GM21390 (cell line): ENCODE data around the gene TXNDC11.
"Not testable (repeated sequence)": the region's sequence is repeated elsewhere in the genome, so short reads cannot be mapped to it uniquely, and the experiment has no call there.

Source experiments
- ATAC-seq: cut with Tn5 transposase; IDR thresholded peaks from one replicate; pipeline ENCODE4 v1.9.1; 2021; ENCODE audit not compliant: unreplicated experiment

TXNDC11 gene

GRCh38 chr16:11742536-11743307, at the start of gene TXNDC11:
TXNDC11 (minus strand) TSS chr16:11742857; CDS start chr16:11742730, 127 bp downstream.
- ATAC-seq: peak; percentile 83

- ATAC-seq: no peak
Observed at GRCh38 chr16:11791144-11791828, 48.6 kb upstream of the TXNDC11 start.

GRCh38 chr16:11788914-11789313, 46.3 kb upstream of the TXNDC11 start:
- ATAC-seq: no peak

- not testable (repeated sequence) for ATAC-seq
Observed at GRCh38 chr16:11784980-11785599, 42.4 kb upstream of the TXNDC11 start.

GRCh38 chr16:11784381-11784780, 41.7 kb upstream of the TXNDC11 start:
- not testable (repeated sequence) for ATAC-seq

- no peak for ATAC-seq
Observed at GRCh38 chr16:11784038-11784369, 41.3 kb upstream of the TXNDC11 start.

- ATAC-seq: peak; percentile 48
Observed at GRCh38 chr16:11783319-11784037, 40.8 kb upstream of the TXNDC11 start.

GRCh38 chr16:11781773-11782172, 39.1 kb upstream of the TXNDC11 start:
- ATAC-seq: no peak

GRCh38 chr16:11780991-11781680, 38.5 kb upstream of the TXNDC11 start:
- ATAC-seq: no peak

GRCh38 chr16:11779074-11779473, 36.4 kb upstream of the TXNDC11 start:
- no peak for ATAC-seq

GRCh38 chr16:11774065-11774626, 31.5 kb upstream of the TXNDC11 start:
- ATAC-seq: no peak

- ATAC-seq: no peak
Observed at GRCh38 chr16:11768849-11769248, 26.2 kb upstream of the TXNDC11 start.

- ATAC-seq: no peak
Observed at GRCh38 chr16:11762431-11762830, 19.8 kb upstream of the TXNDC11 start.

- no peak for ATAC-seq
Observed at GRCh38 chr16:11759997-11760396, 17.3 kb upstream of the TXNDC11 start.

- ATAC-seq: no peak
Observed at GRCh38 chr16:11759163-11759834, 16.6 kb upstream of the TXNDC11 start.

GRCh38 chr16:11757671-11758545, 15.3 kb upstream of the TXNDC11 start:
- no peak for ATAC-seq

GRCh38 chr16:11756248-11756647, 13.6 kb upstream of the TXNDC11 start:
- no peak for ATAC-seq

- no peak for ATAC-seq
Observed at GRCh38 chr16:11755022-11755760, 12.5 kb upstream of the TXNDC11 start.
